ENCODE results near the gene STAMBPL1. TPM values are rescaled to one million over a fixed set of nuclear protein-coding genes. Genes with fewer than 3 reads are reported as not detected.
A peak's percentile ranks its signal among the peaks of the same experiment; 100 is the strongest.

The STAMBPL1 gene
- total RNA-seq, 3 donors from 2014 or later (not counting 1 experiment from before 2014, with no cell fraction given), result 14.8 to 30.3 (median 18.1) TPM

- Histone ChIP-seq H3K9me3 (ENCODE audit: control insufficient read depth, insufficient read depth, low read length) (no peaks in the 10 kb centered on the region), H3K4me3 (ENCODE audit: low read length) (no peak overlapping the region), H3K27me3 (ENCODE audit: control insufficient read depth, insufficient read depth, low read length) (no peaks in the 10 kb centered on the region), H3K36me3 (ENCODE audit: control insufficient read depth, insufficient read depth, low read length) (peaks cover 63% of the 10 kb centered on the region), H3K27ac (ENCODE audit: low read length) (no peak overlapping the region), H3K4me1 (ENCODE audit: control insufficient read depth, insufficient read depth, low read length) (peaks cover 10% of the 10 kb centered on the region)
- DNase-seq, result no peak
- H3K4me1 Mint-ChIP-seq, result peaks cover 22 to 25% of the 10 kb centered on the region in 2 donors
- H3K27ac Mint-ChIP-seq, result no peak overlapping the region
- intact Hi-C loops (cut with micrococcal nuclease), result no loop called here
- H3K9me3 Mint-ChIP-seq, result no peaks in the 10 kb centered on the region
- H3K36me3 Mint-ChIP-seq, result peaks cover 21% of the 10 kb centered on the region
- no peak for TF ChIP-seq CTCF (IDR thresholded peaks at IDR 0.05)
- WGBS (ENCODE audit: insufficient coverage), result 93% methylated on average over 3 of the region's 3 CpGs
- no peak overlapping the region for H3K4me3 Mint-ChIP-seq
- no peaks in the 10 kb centered on the region for H3K27me3 Mint-ChIP-seq (ENCODE audit: low read depth in 2 of 2)
- ATAC-seq, result no peak
These were observed 23.7 kb downstream of the STAMBPL1 start for GRCh38 chr10:88903715-88904114.

DNA sequence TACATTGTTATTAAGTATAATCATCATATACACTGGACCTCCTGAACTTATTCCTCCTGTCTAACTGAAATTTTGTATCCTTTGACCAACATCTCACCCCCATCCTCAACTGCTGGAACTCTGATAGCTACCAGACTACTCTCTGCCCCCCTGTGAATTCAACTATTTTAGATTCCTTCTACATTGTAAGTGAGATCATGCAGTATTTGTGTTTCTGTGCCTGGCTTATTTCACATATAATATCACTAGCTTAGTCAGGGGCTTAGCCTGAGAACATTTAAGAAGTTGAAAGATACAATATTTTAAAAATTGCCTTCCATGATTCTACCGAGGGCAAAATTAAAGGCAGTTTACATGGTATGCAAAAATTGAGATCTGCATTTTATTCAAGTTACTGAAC lies 26.9 kb downstream of the STAMBPL1 start:
- no peak for ATAC-seq
- Mint-ChIP-seq H3K4me3 (no peak overlapping the region), H3K27ac (no peak overlapping the region), H3K9me3 (no peaks in the 10 kb centered on the region), H3K36me3 (peaks cover 24% of the 10 kb centered on the region), H3K4me1 (peaks cover 2 to 3% of the 10 kb centered on the region in 2 donors), H3K27me3 (ENCODE audit: low read depth in 2 of 2) (no peaks in the 10 kb centered on the region)
- no peak for TF ChIP-seq CTCF (IDR thresholded peaks at IDR 0.05)
- no peak for DNase-seq
- Histone ChIP-seq H3K36me3 (ENCODE audit: control insufficient read depth, insufficient read depth, low read length) (peaks cover 82% of the 10 kb centered on the region), H3K9me3 (ENCODE audit: control insufficient read depth, insufficient read depth, low read length) (no peaks in the 10 kb centered on the region), H3K27me3 (ENCODE audit: control insufficient read depth, insufficient read depth, low read length) (no peaks in the 10 kb centered on the region), H3K27ac (ENCODE audit: low read length) (no peak overlapping the region), H3K4me1 (ENCODE audit: control insufficient read depth, insufficient read depth, low read length) (peaks cover 7% of the 10 kb centered on the region), H3K4me3 (ENCODE audit: low read length) (no peak overlapping the region)
- WGBS (ENCODE audit: insufficient coverage), result 83% methylated on average over 1 of the region's 1 CpG
- intact Hi-C loops (cut with micrococcal nuclease), result no loop called here

DNA sequence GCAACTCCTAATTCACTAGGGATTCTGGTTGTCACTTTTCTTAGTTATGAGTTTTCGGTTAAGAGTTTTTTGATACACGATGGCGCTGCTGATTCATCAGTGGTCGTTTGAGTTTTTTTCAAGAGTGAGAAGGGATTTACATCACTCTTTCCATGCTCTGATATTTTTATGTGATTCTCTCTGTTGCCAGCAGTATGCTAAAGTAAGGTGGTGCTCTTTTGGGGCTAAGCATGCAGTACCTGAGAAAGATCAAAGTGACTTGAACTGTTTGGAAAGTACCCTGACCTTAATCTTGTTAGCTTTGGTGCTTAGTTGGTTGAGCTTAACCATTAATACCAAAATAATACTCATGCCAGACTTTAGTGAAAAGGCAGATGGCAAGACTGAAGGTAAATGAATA lies 28.1 kb downstream of the STAMBPL1 start:
- no peaks in the 10 kb centered on the region for H3K4me1 Mint-ChIP-seq
- Histone ChIP-seq H3K27ac (ENCODE audit: low read length) (no peak overlapping the region), H3K36me3 (ENCODE audit: control insufficient read depth, insufficient read depth, low read length) (peaks cover 81% of the 10 kb centered on the region), H3K27me3 (ENCODE audit: control insufficient read depth, insufficient read depth, low read length) (no peaks in the 10 kb centered on the region), H3K4me1 (ENCODE audit: control insufficient read depth, insufficient read depth, low read length) (no peaks in the 10 kb centered on the region), H3K9me3 (ENCODE audit: control insufficient read depth, insufficient read depth, low read length) (no peaks in the 10 kb centered on the region), H3K4me3 (ENCODE audit: low read length) (no peak overlapping the region)
- H3K36me3 Mint-ChIP-seq, result peaks cover 22% of the 10 kb centered on the region
- H3K9me3 Mint-ChIP-seq, result no peaks in the 10 kb centered on the region
- ATAC-seq (no peak), DNase-seq (peak in 1 of 2 donors; percentile 29)
- no peak for TF ChIP-seq CTCF (IDR thresholded peaks at IDR 0.05)
- intact Hi-C loops (cut with micrococcal nuclease), result no loop called here
- no peak overlapping the region for H3K4me3 Mint-ChIP-seq
- no peaks in the 10 kb centered on the region for H3K27me3 Mint-ChIP-seq (ENCODE audit: low read depth in 2 of 2)
- 83% methylated on average over 4 of the region's 4 CpGs for WGBS (ENCODE audit: insufficient coverage)
- no peak overlapping the region for H3K27ac Mint-ChIP-seq

GRCh38 chr10:88911116-88911515 lies 31.1 kb downstream of the STAMBPL1 start:
- Mint-ChIP-seq H3K27me3 (ENCODE audit: low read depth in 2 of 2) (no peaks in the 10 kb centered on the region), H3K27ac (no peak overlapping the region), H3K4me3 (no peak overlapping the region), H3K36me3 (peaks cover 15% of the 10 kb centered on the region), H3K4me1 (no peaks in the 10 kb centered on the region), H3K9me3 (no peaks in the 10 kb centered on the region)
- 100% methylated on average over 1 of the region's 1 CpG for WGBS (ENCODE audit: insufficient coverage)
- peaks cover 71% of the 10 kb centered on the region for H3K36me3 ChIP-seq (ENCODE audit: control insufficient read depth, insufficient read depth, low read length)
- no peak overlapping the region for H3K27ac ChIP-seq (ENCODE audit: low read length)
- H3K27me3 ChIP-seq (ENCODE audit: control insufficient read depth, insufficient read depth, low read length), result no peaks in the 10 kb centered on the region
- intact Hi-C loops (cut with micrococcal nuclease), result no loop called here
- H3K4me3 ChIP-seq (ENCODE audit: low read length), result no peak overlapping the region
- ATAC-seq, result no peak
- TF ChIP-seq CTCF (IDR thresholded peaks at IDR 0.05), result no peak
- DNase-seq, result no peak
- H3K9me3 ChIP-seq (ENCODE audit: control insufficient read depth, insufficient read depth, low read length), result no peaks in the 10 kb centered on the region
- H3K4me1 ChIP-seq (ENCODE audit: control insufficient read depth, insufficient read depth, low read length), result no peaks in the 10 kb centered on the region

Data from natural killer cell (primary cell).